ENCODE data around the gene TMEM108.

The TMEM108 gene

DNA sequence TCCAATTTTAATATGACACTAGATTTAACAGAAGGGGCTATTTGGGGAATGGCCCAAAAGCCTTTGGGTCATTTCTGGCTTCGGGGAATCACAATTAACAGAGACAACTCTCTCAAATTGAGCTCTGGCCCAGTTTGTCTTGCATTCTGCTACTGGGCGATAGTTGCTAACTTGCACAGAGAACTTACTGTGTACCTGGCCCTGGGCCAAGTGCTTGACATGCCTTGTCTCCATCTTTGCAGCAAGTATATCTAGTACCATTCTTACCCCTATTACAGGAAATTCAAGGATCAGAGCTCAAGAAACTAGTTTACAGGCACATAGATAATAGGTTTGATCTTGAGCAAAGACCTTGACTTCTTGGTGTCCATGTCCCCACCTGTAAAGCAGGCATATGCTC, 175.7 kb downstream of the TMEM108 start:
- DNase-seq (ENCODE audit: low read depth in 1 of 2, low spot score in 1 of 2), result no peak

- DNase-seq (ENCODE audit: low read depth in 1 of 2, low spot score in 1 of 2), result no peak
Measured at GRCh38 chr3:133227813-133228212, 189.6 kb downstream of the TMEM108 start.

- DNase-seq (ENCODE audit: low read depth in 1 of 2, low spot score in 1 of 2), result no peak
Measured at GRCh38 chr3:133230195-133230594, 192.0 kb downstream of the TMEM108 start.

DNA sequence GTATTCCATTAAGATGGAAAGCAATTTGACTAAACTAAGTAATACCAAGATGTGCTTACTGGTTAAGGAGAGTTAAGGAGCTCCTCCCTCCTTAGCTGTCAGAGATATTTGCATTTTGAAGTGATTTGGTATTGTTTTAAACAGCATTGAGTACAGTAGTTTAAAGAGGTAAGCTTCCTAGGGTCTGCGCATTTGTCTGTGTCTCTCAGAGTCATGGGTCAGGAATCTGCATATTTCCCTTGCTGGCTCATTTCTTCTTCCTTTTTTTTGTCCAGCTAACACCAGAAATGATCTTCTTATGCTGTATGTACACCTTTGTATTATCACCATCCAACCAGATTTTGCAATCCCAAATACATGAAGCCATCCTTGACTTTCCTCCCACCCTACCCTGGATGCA, 198.7 kb downstream of the TMEM108 start:
- no peak for DNase-seq (ENCODE audit: low read depth in 1 of 2, low spot score in 1 of 2)

DNA sequence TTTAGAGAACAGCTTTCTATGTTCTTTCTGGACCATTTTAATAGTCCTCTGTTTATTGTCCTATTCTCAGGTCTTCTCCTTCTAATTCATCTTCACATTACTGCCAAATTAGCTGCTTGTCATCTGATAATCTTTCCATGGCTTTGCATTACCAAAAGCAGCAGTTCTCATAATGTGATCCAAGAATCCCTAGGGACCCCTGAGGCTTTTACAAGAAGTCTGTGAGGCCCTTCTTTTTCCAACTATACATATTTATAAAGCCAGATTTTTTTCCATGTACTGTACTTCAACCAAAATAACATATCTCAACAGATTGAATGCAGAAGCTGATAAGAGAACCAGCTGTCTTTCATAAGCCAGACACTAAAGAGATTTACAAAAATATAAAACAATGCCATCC, 199.2 kb downstream of the TMEM108 start:
- no peak for DNase-seq (ENCODE audit: low read depth in 1 of 2, low spot score in 1 of 2)

DNA sequence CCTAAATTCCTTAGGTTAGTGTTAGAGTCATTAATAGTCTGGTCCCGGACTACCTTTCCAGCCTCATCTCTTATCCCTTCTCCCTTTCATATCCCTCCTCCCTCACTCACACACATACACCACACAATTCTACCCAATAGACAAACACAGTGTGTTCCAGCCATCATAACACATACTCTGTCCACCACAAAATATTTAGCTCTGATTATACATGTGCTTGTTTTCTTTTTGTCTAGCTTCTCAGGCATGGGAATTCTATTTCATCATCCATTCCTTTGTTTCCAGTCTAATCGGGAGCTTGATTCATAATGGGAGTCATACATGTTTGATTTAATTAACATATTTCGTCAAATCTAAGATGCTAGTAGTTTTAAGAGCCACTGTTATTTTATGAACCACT, 199.8 kb downstream of the TMEM108 start:
- DNase-seq (ENCODE audit: low read depth in 1 of 2, low spot score in 1 of 2), result no peak

- DNase-seq (ENCODE audit: low read depth in 1 of 2, low spot score in 1 of 2), result no peak
Measured at GRCh38 chr3:133246119-133246518, 207.9 kb downstream of the TMEM108 start.

- no peak for DNase-seq (ENCODE audit: low read depth in 1 of 2, low spot score in 1 of 2)
Measured at GRCh38 chr3:133246773-133247172, 208.6 kb downstream of the TMEM108 start.

GRCh38 chr3:133248389-133248788, 210.2 kb downstream of the TMEM108 start:
- no peak for DNase-seq (ENCODE audit: low read depth in 1 of 2, low spot score in 1 of 2)

GRCh38 chr3:133249490-133249889, 211.3 kb downstream of the TMEM108 start:
- no peak for DNase-seq (ENCODE audit: low read depth in 1 of 2, low spot score in 1 of 2)

DNA sequence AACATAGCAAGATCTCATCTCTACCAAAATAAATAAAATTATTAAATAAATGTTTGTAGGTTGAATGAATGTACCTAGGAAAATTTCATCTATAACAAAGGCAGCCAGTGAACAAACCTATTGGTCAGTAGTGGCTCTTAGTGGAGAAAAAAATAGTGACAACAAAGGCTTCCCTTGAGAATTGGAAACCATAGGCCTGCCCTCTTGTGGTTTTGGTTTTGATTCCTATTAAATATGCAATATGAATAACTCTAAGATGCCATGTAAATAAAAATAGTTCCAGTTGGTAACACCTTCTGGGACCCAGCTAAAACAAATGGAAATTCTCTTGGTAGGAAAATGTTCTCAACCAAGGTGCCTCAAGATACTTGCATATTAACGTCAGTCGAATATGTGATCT, 216.0 kb downstream of the TMEM108 start:
- DNase-seq (ENCODE audit: low read depth in 1 of 2, low spot score in 1 of 2), result no peak

DNA sequence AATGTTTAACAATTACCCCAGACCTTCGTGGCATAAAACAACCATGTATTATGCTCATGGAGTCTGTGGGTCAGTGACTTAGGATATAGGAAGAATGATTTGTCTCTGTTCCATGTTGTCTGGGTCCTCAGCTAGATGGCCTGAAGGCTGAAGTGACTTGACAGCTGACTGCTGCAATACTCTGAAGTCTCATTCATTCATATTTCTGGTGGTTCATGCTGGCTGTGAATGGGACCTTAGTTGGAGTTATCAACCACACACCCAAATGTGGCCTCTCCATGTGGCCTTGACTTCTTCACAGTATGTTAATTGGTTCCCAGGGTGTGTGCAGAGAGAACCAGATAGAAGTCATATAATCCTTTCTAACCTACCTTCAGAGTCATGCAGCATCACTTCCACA, 216.5 kb downstream of the TMEM108 start:
- DNase-seq (ENCODE audit: low read depth in 1 of 2, low spot score in 1 of 2), result no peak

DNA sequence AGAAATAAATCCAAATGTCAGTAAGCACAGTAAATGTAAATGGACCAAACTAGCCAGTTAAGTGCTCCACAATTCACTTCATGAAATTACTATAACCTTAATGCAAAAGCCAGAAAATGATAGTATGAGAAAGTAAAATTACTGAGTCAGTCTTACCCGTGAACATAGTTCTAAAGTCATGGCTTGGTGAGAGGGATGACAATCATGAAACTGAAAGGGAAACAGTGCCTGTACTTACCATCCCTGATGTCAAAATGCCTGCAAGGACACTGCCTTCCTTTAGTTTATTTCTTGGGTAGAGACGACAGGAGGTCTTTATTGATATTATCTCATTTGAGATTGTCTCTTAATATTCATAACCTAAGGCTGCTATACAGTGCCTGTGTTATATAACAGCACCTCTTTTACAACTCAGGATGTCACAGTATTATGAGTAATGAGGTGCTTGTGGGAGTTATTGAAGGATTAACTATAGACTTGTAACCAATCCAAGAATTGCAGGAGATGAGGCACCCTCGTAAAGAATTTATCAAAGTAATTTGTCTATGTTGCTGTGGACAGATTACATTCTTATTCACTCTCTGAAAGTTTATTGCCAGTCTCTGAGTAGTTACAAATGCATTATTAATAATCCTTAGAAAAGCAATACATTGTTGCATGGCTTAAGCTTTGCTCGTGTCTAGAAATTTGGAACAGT, 218.7 kb downstream of the TMEM108 start:
- no peak for DNase-seq (ENCODE audit: low read depth in 1 of 2, low spot score in 1 of 2)

GRCh38 chr3:133258358-133258757, 220.2 kb downstream of the TMEM108 start:
- DNase-seq (ENCODE audit: low read depth in 1 of 2, low spot score in 1 of 2), result no peak

GRCh38 chr3:133259767-133260166, 221.6 kb downstream of the TMEM108 start:
- no peak for DNase-seq (ENCODE audit: low read depth in 1 of 2, low spot score in 1 of 2)

DNA sequence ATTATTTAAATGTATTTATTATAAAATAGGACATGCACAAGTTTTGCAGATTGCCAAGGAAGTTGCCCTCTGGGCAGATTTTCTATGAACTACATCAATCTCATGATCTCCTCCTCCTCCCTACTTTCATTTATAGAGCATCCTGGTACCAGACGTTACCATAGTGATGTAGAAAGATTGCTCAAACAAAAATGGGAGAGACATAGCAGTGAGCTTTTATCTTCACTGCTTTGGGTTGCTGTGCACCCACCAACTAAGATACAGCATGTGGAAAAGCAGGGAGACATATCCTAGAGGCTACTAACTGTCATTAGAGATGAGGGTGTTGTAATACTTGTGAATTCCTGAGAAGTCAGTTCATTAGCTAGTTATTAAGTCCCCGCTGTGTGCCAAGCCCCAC, 224.1 kb downstream of the TMEM108 start:
- no peak for DNase-seq (ENCODE audit: low read depth in 1 of 2, low spot score in 1 of 2)

DNA sequence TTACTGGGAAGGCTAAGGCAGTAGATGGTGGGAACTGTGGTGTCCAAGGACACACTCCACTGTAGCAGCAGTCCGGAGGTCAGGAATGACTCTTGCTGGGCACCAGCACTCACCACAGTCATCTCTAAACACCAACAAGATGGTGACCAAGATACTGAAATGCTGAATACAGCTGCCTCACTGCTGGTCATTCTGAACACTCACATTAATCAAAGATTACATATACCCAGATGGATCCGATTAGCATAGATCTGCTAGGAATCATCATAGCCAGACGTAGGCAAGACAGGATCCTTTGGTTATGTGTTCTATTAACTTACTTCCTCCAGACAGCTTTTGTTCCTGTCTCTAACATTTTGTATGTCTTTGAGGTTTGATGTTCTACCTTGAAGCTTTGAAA, 226.7 kb downstream of the TMEM108 start:
- no peak for DNase-seq (ENCODE audit: low read depth in 1 of 2, low spot score in 1 of 2)

GRCh38 chr3:133268726-133269134, 230.5 kb downstream of the TMEM108 start:
- no peak for DNase-seq (ENCODE audit: low read depth in 1 of 2, low spot score in 1 of 2)

DNA sequence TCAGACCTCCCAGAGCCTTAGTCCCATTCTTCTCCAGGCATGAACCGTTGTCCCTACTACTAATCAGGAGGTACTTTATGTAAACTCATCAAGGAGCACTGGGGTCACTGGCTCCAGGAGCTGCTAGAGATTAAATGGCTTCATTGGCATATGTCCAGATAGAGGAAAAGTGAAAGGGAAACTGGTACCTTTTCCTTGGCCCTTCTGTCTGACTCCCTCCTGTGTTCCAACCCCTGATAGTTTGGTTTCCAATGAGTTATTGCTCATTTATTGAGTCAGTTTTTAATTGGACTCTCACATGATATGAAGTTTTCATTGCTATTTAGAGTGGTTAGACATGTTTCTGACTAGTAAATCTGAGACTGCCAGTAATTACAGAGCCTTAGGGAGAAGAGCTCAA, 231.2 kb downstream of the TMEM108 start:
- no peak for DNase-seq (ENCODE audit: low read depth in 1 of 2, low spot score in 1 of 2)

- DNase-seq (ENCODE audit: low read depth in 1 of 2, low spot score in 1 of 2), result no peak
Measured at GRCh38 chr3:133270631-133271030, 232.4 kb downstream of the TMEM108 start.

DNA sequence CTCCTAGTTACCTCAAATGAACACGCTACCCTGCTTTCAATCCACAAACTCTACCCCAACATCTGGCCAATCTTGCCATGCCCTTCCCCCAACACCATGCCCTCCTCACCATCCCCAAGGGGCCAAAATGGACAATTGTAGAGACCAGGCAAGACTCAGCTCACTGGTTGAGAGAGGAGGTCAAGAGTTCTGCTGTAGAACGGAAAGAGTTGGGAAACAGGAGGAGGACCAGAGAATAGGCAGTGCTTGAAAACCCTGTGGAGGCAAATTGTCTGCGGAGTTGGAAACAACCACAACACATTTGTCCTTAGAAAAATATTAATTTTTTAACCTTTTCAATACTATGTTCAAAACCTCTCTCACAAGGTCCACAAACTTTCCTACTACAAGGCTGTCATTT, 232.9 kb downstream of the TMEM108 start:
- DNase-seq (ENCODE audit: low read depth in 1 of 2, low spot score in 1 of 2), result no peak

DNA sequence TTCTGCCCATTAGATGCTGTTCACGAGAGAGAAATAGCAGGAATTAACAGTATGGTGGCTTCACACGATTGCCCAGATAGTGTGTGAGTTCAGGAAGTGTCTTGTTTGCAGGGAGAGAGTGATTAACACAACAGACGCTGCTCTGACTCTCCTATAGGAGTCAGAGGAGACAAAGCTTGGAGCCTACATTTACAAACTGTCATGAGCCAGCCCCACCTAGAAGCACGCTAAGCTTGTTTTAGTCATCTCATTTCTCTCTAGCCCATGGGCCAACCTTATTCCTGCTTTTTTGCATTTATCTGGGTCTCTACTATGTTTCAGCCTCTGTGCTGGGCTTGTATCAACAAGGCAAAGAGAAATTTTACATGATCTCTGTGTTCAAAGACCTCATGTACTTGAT, 233.3 kb downstream of the TMEM108 start:
- no peak for DNase-seq (ENCODE audit: low read depth in 1 of 2, low spot score in 1 of 2)

- DNase-seq (ENCODE audit: low read depth in 1 of 2, low spot score in 1 of 2), result no peak
Measured at GRCh38 chr3:133273346-133273745, 235.2 kb downstream of the TMEM108 start.

- no peak for DNase-seq (ENCODE audit: low read depth in 1 of 2, low spot score in 1 of 2)
Measured at GRCh38 chr3:133274477-133274876, 236.3 kb downstream of the TMEM108 start.
